ENCODE measurements around the gene PGM1. TPM values are rescaled to one million over a fixed set of nuclear protein-coding genes. Genes with fewer than 3 reads are reported as not detected.

The PGM1 gene
- total and polyA plus RNA-seq, 10 of the 15 experiments (the other 5 are each of a cell fraction or from before 2014, with no cell fraction given): 22.5 to 72.6 (median 50.8) TPM

DNA sequence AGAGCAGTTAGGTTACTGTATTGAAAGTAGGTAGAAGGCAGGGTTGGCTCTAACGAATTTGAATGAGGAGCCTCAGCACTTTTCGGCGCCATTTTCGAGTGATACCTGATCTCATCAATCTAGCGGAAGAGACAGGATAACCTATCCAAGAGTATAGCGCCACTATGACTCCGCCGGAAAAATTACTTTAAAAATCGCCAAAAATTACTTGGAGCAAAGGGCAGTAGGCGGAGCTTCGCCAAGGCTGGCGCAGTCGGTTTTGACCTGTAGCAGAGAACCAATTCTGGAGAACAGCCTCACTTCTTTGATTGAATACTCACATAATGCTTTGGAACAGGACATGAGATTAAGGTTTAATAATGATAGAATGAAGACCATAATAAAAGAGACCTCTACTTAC lies 44.3 kb upstream of the PGM1 start:
- H3K4me2 ChIP-seq (ENCODE audit: control insufficient read depth, insufficient read depth): no peak overlapping the region
- no peak for ATAC-seq
- H2AFZ ChIP-seq (ENCODE audit: control insufficient read depth, low read depth, low read length): no peak overlapping the region
- no peak overlapping the region for H3K4me3 ChIP-seq
- WGBS (ENCODE audit: insufficient coverage, insufficient replicate concordance, low lambda C conversion rate, missing lambda C conversion rate): 98% methylated on average over 13 of the region's 13 CpGs
- ChIA-PET SMC1A (ENCODE audit: uncharacterized antibody, unreplicated experiment) (interaction anchor here (1.7 kb wide), 1 partner anchor 14 kb away, joined by 5 read pairs; no protein-coding TSS in a partner anchor), POLR2A (no interaction called here), RAD21 (ENCODE audit: unreplicated experiment) (interaction anchor here (1.0 kb wide), 1 partner anchor 9 kb away, joined by 3 read pairs; no protein-coding TSS in a partner anchor), CTCF (interaction anchor here (2.4 to 3.9 kb wide), 2 partner anchors 9 to 10 kb away, joined by 7 to 18 read pairs; no protein-coding TSS in a partner anchor)
- DNase-seq (ENCODE audit: low read depth, low spot score): no peak
- in situ Hi-C loops (cut with MboI): no loop called here
- no TSS peak for BruUV-seq (replicated peaks)
- no peaks in the 10 kb centered on the region for H3K79me2 ChIP-seq (ENCODE audit: control insufficient read depth, insufficient read depth, low read length)
- H3K27me3 ChIP-seq (replicated peaks in 1 of 2; ENCODE audit: control insufficient read depth in 2 of 2, insufficient read depth in 2 of 2, low read length in 1 of 2): no peaks in the 10 kb centered on the region
- no peaks in the 10 kb centered on the region for H4K20me1 ChIP-seq (ENCODE audit: control insufficient read depth, insufficient read depth)
- no peak for TF ChIP-seq IKZF2 (IDR thresholded peaks at IDR 0.05)
- TF ChIP-seq JUNB (IDR thresholded peaks at IDR 0.05): no peak
- no peaks in the 10 kb centered on the region for H3K36me3 ChIP-seq (ENCODE audit: control insufficient read depth in 2 of 2, insufficient read depth in 2 of 2, low read length in 1 of 2)
- H3K4me1 ChIP-seq (ENCODE audit: control insufficient read depth, insufficient read depth, low read length): no peaks in the 10 kb centered on the region
- intact Hi-C loops (cut with micrococcal nuclease; ENCODE audit: unreplicated experiment): no loop called here
- H3K9me3 ChIP-seq (replicated peaks; ENCODE audit: control insufficient read depth, insufficient read depth, low read length): no peaks in the 10 kb centered on the region
- no peak overlapping the region for H3K9ac ChIP-seq (ENCODE audit: control insufficient read depth, insufficient read depth, low read length)
- no peak for FAIRE-seq
- H3K27ac ChIP-seq (ENCODE audit: control insufficient read depth, insufficient read depth): no peak overlapping the region

- BruUV-seq (replicated peaks): no TSS peak
- SMC1A ChIA-PET (ENCODE audit: uncharacterized antibody, unreplicated experiment): interaction anchor here (0.5 to 3.8 kb wide), 10 partner anchors 8 to 689 kb away, joined by 3 to 22 read pairs (median 6); no protein-coding TSS in a partner anchor
- RAD21 ChIA-PET (ENCODE audit: unreplicated experiment): no interaction called here
- CTCF ChIA-PET: interaction anchor here (0.6 to 7.0 kb wide), 10 partner anchors 10 to 688 kb away, joined by 3 to 48 read pairs (median 4); no protein-coding TSS in a partner anchor
- POLR2A ChIA-PET: interaction anchor here (1.0 kb wide), 1 partner anchor 15 kb away, joined by 3 read pairs; no protein-coding TSS in a partner anchor
- Histone ChIP-seq H3K79me2 (ENCODE audit: control insufficient read depth, insufficient read depth, low read length) (no peaks in the 10 kb centered on the region), H3K4me2 (ENCODE audit: control insufficient read depth, insufficient read depth) (no peak overlapping the region), H4K20me1 (ENCODE audit: control insufficient read depth, insufficient read depth) (no peaks in the 10 kb centered on the region), H3K4me1 (ENCODE audit: control insufficient read depth, insufficient read depth, low read length) (no peaks in the 10 kb centered on the region), H3K4me3 (no peak overlapping the region), H3K27ac (ENCODE audit: control insufficient read depth, insufficient read depth) (no peak overlapping the region), H3K27me3 (replicated peaks in 1 of 2; ENCODE audit: control insufficient read depth in 2 of 2, insufficient read depth in 2 of 2, low read length in 1 of 2) (no peaks in the 10 kb centered on the region), H3K9ac (ENCODE audit: control insufficient read depth, insufficient read depth, low read length) (no peak overlapping the region), H2AFZ (ENCODE audit: control insufficient read depth, low read depth, low read length) (no peak overlapping the region), H3K9me3 (replicated peaks; ENCODE audit: control insufficient read depth, insufficient read depth, low read length) (no peaks in the 10 kb centered on the region), H3K36me3 (ENCODE audit: control insufficient read depth in 2 of 2, insufficient read depth in 2 of 2, low read length in 1 of 2) (no peaks in the 10 kb centered on the region)
- ATAC-seq: no peak
- in situ Hi-C loops (cut with MboI) (no loop called here), intact Hi-C loops (cut with micrococcal nuclease; ENCODE audit: unreplicated experiment) (no loop called here)
- DNase-seq (ENCODE audit: low read depth, low spot score): no peak
- FAIRE-seq: no peak
- no peak for TF ChIP-seq NR2C1 (IDR thresholded peaks at IDR 0.05)
- TF ChIP-seq E2F4 (IDR thresholded peaks at IDR 0.05; ENCODE audit: low read depth, low read length): no peak
- TF ChIP-seq ZNF24 (IDR thresholded peaks at IDR 0.05): no peak
- TF ChIP-seq ETV6 (conservative IDR thresholded peaks at IDR 0.05 in 1 of 2, IDR thresholded peaks at IDR 0.05 in 1 of 2; ENCODE audit: borderline replicate concordance in 1 of 2, low read depth in 1 of 2): no peak
- TF ChIP-seq SP1 (IDR thresholded peaks at IDR 0.05; ENCODE audit: low read depth, low read length): no peak
- no peak for TF ChIP-seq TBL1XR1 (IDR thresholded peaks at IDR 0.05; ENCODE audit: low read depth, low read length)
- no peak for TF ChIP-seq IKZF2 (IDR thresholded peaks at IDR 0.05)
- no peak for TF ChIP-seq YY1 (IDR thresholded peaks at IDR 0.05; ENCODE audit: low read depth, low read length)
- no peak for TF ChIP-seq BRCA1 (IDR thresholded peaks at IDR 0.05; ENCODE audit: low read depth, low read length)
- TF ChIP-seq, protein P1, sequence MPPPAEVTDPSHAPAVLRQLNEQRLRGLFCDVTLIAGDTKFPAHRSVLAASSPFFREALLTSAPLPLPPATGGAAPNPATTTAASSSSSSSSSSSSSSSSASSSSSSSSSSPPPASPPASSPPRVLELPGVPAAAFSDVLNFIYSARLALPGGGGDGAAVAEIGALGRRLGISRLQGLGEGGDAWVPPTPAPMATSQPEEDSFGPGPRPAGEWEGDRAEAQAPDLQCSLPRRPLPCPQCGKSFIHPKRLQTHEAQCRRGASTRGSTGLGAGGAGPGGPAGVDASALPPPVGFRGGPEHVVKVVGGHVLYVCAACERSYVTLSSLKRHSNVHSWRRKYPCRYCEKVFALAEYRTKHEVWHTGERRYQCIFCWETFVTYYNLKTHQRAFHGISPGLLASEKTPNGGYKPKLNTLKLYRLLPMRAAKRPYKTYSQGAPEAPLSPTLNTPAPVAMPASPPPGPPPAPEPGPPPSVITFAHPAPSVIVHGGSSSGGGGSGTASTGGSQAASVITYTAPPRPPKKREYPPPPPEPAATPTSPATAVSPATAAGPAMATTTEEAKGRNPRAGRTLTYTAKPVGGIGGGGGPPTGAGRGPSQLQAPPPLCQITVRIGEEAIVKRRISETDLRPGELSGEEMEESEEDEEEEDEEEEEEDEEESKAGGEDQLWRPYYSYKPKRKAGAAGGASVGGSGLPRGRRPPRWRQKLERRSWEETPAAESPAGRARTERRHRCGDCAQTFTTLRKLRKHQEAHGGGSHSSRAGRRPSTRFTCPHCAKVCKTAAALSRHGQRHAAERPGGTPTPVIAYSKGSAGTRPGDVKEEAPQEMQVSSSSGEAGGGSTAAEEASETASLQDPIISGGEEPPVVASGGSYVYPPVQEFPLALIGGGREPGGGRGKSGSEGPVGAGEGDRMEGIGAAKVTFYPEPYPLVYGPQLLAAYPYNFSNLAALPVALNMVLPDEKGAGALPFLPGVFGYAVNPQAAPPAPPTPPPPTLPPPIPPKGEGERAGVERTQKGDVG (CRISPR knock-in tag; IDR thresholded peaks at IDR 0.05): no peak
- no peak for TF ChIP-seq RELA (IDR thresholded peaks at IDR 0.05; ENCODE audit: borderline replicate concordance, partially characterized antibody)
Observed at GRCh38 chr1:63555480-63555879, 37.7 kb upstream of the PGM1 start.

Measured in GM12878 (cell line).